Esophagus (tissue), 2 donors: ENCODE data around the gene ADGRF4. TPM values are rescaled to one million over a fixed set of nuclear protein-coding genes. Genes with fewer than 3 reads are reported as not detected.

Experiments used
- H3K27ac ChIP-seq, 2 donors: one replicate each; pipeline ENCODE4 v1.5.1; 2013; ENCODE audit warnings: low read depth in 2 of 2, mild to moderate bottlenecking in 2 of 2, inconsistent platforms in 1 of 2, low read length in 1 of 2, moderate library complexity in 1 of 2
- H3K27me3 ChIP-seq, 2 donors: one replicate each; pipeline ENCODE4 v1.6.1; 2013; ENCODE audit warnings: low read length in 2 of 2, control low read depth in 1 of 2, mild to moderate bottlenecking in 1 of 2; ENCODE audit not compliant: insufficient read depth in 2 of 2, control insufficient read depth in 1 of 2
- H3K36me3 ChIP-seq, 2 donors: one replicate each; pipeline ENCODE4 v1.6.1; 2013; ENCODE audit warnings: low read length in 1 of 2; ENCODE audit not compliant: control insufficient read depth in 2 of 2, insufficient read depth in 2 of 2
- H3K4me1 ChIP-seq, 2 donors: one replicate each; pipeline ENCODE4 v1.6.1; 2013; ENCODE audit warnings: low read length in 1 of 2; ENCODE audit not compliant: control insufficient read depth in 2 of 2, insufficient read depth in 2 of 2
- H3K4me3 ChIP-seq, 2 donors: one replicate each; pipeline ENCODE4 v1.5.1; 2013; ENCODE audit warnings: low read length in 2 of 2, mild to moderate bottlenecking in 2 of 2, low read depth in 1 of 2, moderate library complexity in 1 of 2
- H3K9me3 ChIP-seq, 2 donors: one replicate each; pipeline ENCODE4 v1.6.1; 2013; ENCODE audit warnings: mild to moderate bottlenecking in 2 of 2, low read depth in 1 of 2, low read length in 1 of 2, moderate library complexity in 1 of 2; ENCODE audit not compliant: control insufficient read depth in 2 of 2, insufficient read depth in 1 of 2
- WGBS, 2 donors: extraction: QIAGEN DNeasy Blood & Tissue Kit; methylation state at CpG; one replicate each; pipeline ENCODE4 v1.1.7; 2013; 5-methylcytosine and 5-hydroxymethylcytosine counted together
- polyA plus RNA-seq, 2 donors: library from polyadenylated mRNA; stranded (reverse); fragments of 200-250 nt; gene quantifications; one replicate each; pipeline ENCODE4 v1.2.3, GENCODE V29; 2013
- donor health status: healthy with polysubstance abuse.
- donor health status: Bipolar disorder and iron deficiency.

The ADGRF4 gene
- polyA plus RNA-seq, 2 donors = 8.2 to 17.0 TPM

- Histone ChIP-seq H3K27me3 (no peaks in the 10 kb centered on the region), H3K9me3 (no peaks in the 10 kb centered on the region), H3K4me3 (no peak overlapping the region), H3K36me3 (no peaks in the 10 kb centered on the region), H3K27ac (no peak overlapping the region), H3K4me1 (peaks cover 0 to 6% of the 10 kb centered on the region in 2 donors)
- 43 to 47% methylated on average over 2 of the region's 2 CpGs for WGBS, 2 donors
Observed at GRCh38 chr6:47727391-47727790, 29.0 kb downstream of the ADGRF4 start.

DNA sequence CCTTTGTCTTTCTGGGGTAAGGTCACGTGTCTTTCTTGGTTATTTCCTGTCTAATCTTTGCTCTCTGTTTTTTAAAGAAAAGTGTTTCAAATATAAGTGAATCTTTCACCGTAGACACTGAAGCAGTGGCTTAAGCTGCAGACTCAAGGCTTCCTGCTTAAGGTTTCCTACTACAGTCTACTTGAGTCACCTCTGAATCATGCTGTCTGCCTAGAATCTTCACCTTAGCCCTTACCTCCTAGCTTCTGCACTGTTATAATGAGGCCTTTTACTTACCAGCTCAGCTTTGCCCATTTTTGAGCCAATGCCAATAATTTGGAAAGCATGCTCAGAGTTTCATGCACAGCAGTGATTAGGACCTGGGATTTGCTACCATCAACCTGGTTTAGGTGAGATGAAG lies 30.6 kb downstream of the ADGRF4 start:
- Histone ChIP-seq H3K4me1 (peaks cover 0 to 6% of the 10 kb centered on the region in 2 donors), H3K27me3 (no peaks in the 10 kb centered on the region), H3K4me3 (no peak overlapping the region), H3K27ac (peak overlapping the region in 1 of 2 donors; percentile 26), H3K36me3 (no peaks in the 10 kb centered on the region), H3K9me3 (no peaks in the 10 kb centered on the region)
- WGBS, 2 donors = 37 to 47% methylated on average over 2 of the region's 2 CpGs

DNA sequence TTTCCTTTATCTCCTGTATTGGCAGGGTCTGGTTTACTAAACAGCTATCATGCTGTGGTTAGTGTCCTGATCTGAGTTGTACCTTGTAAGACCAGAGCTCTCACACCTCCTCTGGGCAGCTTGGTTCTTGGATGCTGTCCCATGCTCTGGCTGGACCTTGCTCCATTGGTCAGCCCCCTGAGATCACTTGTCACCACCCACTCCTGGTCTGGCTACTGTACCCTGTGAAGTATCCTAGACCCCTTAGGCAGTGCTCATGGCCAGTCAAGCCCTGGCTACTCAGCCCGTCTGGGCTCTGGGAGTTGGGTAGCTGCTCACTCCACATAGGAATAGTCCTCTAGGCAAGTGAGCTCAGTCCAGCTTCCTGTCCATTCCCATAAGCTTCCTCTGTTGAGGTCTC lies 31.1 kb downstream of the ADGRF4 start:
- H3K36me3 ChIP-seq = no peaks in the 10 kb centered on the region
- H3K27me3 ChIP-seq = no peaks in the 10 kb centered on the region
- no peaks in the 10 kb centered on the region for H3K9me3 ChIP-seq
- 87 to 95% methylated on average over 1 of the region's 1 CpG for WGBS, 2 donors
- H3K4me3 ChIP-seq = no peak overlapping the region
- H3K4me1 ChIP-seq = peaks cover 0 to 6% of the 10 kb centered on the region in 2 donors
- peak overlapping the region in 1 of 2 donors; percentile 26 for H3K27ac ChIP-seq

DNA sequence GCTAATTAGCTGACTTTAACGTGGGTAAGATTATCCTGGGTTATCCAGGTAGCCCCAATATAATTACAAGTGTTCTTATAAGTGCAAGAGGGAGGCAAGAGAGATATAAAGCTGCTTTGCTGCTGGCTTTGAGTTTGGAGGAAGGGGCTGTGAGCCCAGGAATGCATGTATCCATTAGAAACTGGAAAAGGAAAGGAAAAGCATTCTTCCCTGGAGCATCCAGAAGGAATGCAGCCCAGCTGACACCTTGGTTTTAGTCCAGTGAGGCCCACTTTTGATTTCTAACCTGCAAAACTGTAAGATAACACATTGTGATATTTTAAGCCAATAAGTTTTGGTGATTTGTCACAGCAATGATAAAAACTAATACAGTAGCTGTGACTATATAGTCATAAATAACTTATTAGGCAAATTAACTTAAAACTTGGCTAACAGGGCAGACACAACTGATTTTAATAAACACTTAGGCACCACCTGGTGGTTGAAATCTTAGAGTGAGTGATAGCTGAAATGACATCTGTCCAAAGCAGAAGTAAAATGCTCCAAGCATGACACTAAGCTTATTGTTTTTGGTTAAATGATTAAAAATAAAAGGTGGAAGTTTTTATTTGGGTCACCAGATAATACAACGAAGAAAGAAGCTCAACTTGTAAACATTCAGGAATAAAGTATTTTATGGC lies 35.6 kb downstream of the ADGRF4 start:
- H3K36me3 ChIP-seq = no peaks in the 10 kb centered on the region

GRCh38 chr6:47734831-47735481 lies 36.6 kb downstream of the ADGRF4 start:
- no peaks in the 10 kb centered on the region for H3K27me3 ChIP-seq
- no peaks in the 10 kb centered on the region for H3K4me1 ChIP-seq
- H3K27ac ChIP-seq = no peak overlapping the region
- 72 to 78% methylated on average over 4 of the region's 4 CpGs for WGBS, 2 donors
- H3K9me3 ChIP-seq = no peaks in the 10 kb centered on the region
- no peaks in the 10 kb centered on the region for H3K36me3 ChIP-seq
- H3K4me3 ChIP-seq = no peak overlapping the region

More for the DNA sequence above, 35.6 kb downstream of the ADGRF4 start:
- WGBS, 2 donors = 28 to 39% methylated on average over 2 of the region's 2 CpGs
- Histone ChIP-seq H3K4me1 (peaks cover 0 to 6% of the 10 kb centered on the region in 2 donors), H3K27me3 (no peaks in the 10 kb centered on the region), H3K9me3 (no peaks in the 10 kb centered on the region), H3K4me3 (no peak overlapping the region), H3K27ac (no peak overlapping the region)

DNA sequence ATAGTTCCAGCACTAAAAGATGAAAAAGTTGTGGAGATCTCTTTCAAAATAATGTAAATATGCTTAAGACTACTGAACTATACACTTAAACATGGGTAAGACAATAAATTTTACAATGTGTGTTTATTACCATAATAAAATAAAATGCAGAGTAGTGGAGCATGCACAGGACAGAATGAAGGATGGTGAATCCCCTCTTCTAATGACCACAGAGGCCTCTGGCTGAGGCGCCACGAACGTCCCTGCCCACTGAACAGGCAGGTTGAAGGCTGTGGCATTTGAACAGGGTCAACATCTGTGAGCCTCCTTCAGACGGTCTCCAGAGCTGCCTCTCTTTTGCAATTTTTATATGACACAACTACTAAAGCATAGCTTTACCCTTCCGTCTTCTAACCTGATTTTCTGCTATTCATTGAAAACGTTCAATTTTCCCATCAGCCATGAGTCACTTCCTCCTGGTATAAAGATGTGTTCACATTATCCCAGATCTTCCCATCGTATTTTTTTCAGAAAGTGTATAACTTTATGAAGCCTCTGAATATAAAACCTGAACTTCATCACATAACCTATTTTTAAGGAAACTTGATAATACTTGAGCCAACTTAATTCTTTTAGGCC lies 37.8 kb downstream of the ADGRF4 start:
- H3K9me3 ChIP-seq = no peaks in the 10 kb centered on the region
- H3K27ac ChIP-seq = no peak overlapping the region
- no peaks in the 10 kb centered on the region for H3K36me3 ChIP-seq
- 66 to 69% methylated on average over 7 of the region's 7 CpGs for WGBS, 2 donors
- no peaks in the 10 kb centered on the region for H3K27me3 ChIP-seq
- no peak overlapping the region for H3K4me3 ChIP-seq
- no peaks in the 10 kb centered on the region for H3K4me1 ChIP-seq

DNA sequence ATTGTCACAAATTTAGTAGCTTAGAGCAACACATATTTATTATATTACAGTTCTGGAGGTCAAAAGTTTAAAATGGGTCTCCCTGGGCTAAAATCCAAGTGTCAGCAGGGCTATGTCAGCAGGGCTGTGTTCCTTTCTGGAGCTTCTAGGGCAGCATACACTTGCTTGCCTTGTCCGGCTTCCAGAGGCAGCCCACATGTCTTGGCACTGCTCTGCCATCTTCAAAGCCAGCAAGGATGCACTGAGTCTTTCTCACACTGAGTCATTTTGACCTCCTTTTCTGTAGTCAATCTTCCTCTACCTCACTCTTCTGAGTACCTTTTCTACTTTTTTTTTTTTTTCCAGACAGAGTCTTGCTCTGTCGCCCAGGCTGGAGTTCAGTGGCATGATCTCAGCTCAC lies 39.0 kb downstream of the ADGRF4 start:
- WGBS, 2 donors = 46 to 74% methylated on average over 2 of the region's 2 CpGs
- Histone ChIP-seq H3K9me3 (no peaks in the 10 kb centered on the region), H3K27me3 (no peaks in the 10 kb centered on the region), H3K4me1 (no peaks in the 10 kb centered on the region), H3K4me3 (no peak overlapping the region), H3K27ac (no peak overlapping the region), H3K36me3 (no peaks in the 10 kb centered on the region)

- Histone ChIP-seq H3K4me1 (no peaks in the 10 kb centered on the region), H3K4me3 (no peak overlapping the region), H3K27ac (no peak overlapping the region), H3K27me3 (no peaks in the 10 kb centered on the region), H3K9me3 (no peaks in the 10 kb centered on the region), H3K36me3 (no peaks in the 10 kb centered on the region)
- 86% methylated on average over 1 of the region's 1 CpG for WGBS, 2 donors
Observed at GRCh38 chr6:47740714-47741113, 42.3 kb downstream of the ADGRF4 start.

GRCh38 chr6:47741807-47742206 lies 43.4 kb downstream of the ADGRF4 start:
- Histone ChIP-seq H3K4me1 (no peaks in the 10 kb centered on the region), H3K27me3 (no peaks in the 10 kb centered on the region), H3K4me3 (no peak overlapping the region), H3K9me3 (no peaks in the 10 kb centered on the region), H3K36me3 (no peaks in the 10 kb centered on the region), H3K27ac (no peak overlapping the region)
- WGBS, 2 donors = 26 to 44% methylated on average over 2 of the region's 2 CpGs
